Measurements from ENCODE around the gene RHD. TPM values are rescaled to one million over a fixed set of nuclear protein-coding genes. Genes with fewer than 3 reads are reported as not detected.

RHD gene
- total and polyA plus RNA-seq, 4 donors: 0.31 to 85.4 TPM; not detected in 2

- Histone ChIP-seq H3K9me3 (ENCODE audit: control insufficient read depth in 4 of 4, low read length in 3 of 4) (no peaks in the 10 kb centered on the region), H3K4me3 (ENCODE audit: low read depth in 1 of 3, low read length in 3 of 3) (no peak overlapping the region), H3K27ac (ENCODE audit: low read depth in 1 of 2, low read length in 2 of 2) (no peak overlapping the region), H3K9ac (ENCODE audit: low read depth in 1 of 2, low read length in 2 of 2) (no peak overlapping the region), H3K36me3 (ENCODE audit: control insufficient read depth in 4 of 4, insufficient read depth in 3 of 4, low read depth in 1 of 4, low read length in 3 of 4) (peaks cover 13 to 33% (median 31%) of the 10 kb centered on the region in 4 donors), H3K27me3 (ENCODE audit: control insufficient read depth in 4 of 4, insufficient read depth in 4 of 4, low read length in 3 of 4) (no peaks in the 10 kb centered on the region), H3K4me1 (ENCODE audit: control insufficient read depth in 4 of 4, insufficient read depth in 4 of 4, low read length in 3 of 4) (peaks cover 3 to 47% (median 31%) of the 10 kb centered on the region in 4 donors)
- TF ChIP-seq GABPA (IDR thresholded peaks at IDR 0.05 in 1 of 2, conservative IDR thresholded peaks at IDR 0.05 in 1 of 2): no peak
- no peak for TF ChIP-seq MAX (IDR thresholded peaks at IDR 0.05)
- no peak for TF ChIP-seq HNF4A (conservative IDR thresholded peaks at IDR 0.05)
- no peak for TF ChIP-seq JUND (IDR thresholded peaks at IDR 0.05)
- TF ChIP-seq RXRA (IDR thresholded peaks at IDR 0.05): no peak
- TF ChIP-seq CTCF (IDR thresholded peaks at IDR 0.05; ENCODE audit: low read depth, low read length, missing input control): no peak
- no peak for TF ChIP-seq HNF4G (IDR thresholded peaks at IDR 0.05)
- no peak for TF ChIP-seq REST (IDR thresholded peaks at IDR 0.05)
- TF ChIP-seq NR2F2 (IDR thresholded peaks at IDR 0.05): no peak
- TF ChIP-seq YY1 (IDR thresholded peaks at IDR 0.05): no peak
- TF ChIP-seq RAD21 (IDR thresholded peaks at IDR 0.05): no peak
- WGBS: 66% methylated on average over 6 of the region's 6 CpGs
- no peak for DNase-seq (ENCODE audit: low spot score)
These were observed 28.4 kb upstream of the RHD start for GRCh38 chr1:25243907-25244306.

GRCh38 chr1:25245393-25245792 lies 26.9 kb upstream of the RHD start:
- WGBS: 88% methylated on average over 5 of the region's 5 CpGs
- Histone ChIP-seq H3K36me3 (ENCODE audit: control insufficient read depth in 4 of 4, insufficient read depth in 3 of 4, low read depth in 1 of 4, low read length in 3 of 4) (peaks cover 13 to 33% (median 31%) of the 10 kb centered on the region in 4 donors), H3K9ac (ENCODE audit: low read depth in 1 of 2, low read length in 2 of 2) (no peak overlapping the region), H3K9me3 (ENCODE audit: control insufficient read depth in 4 of 4, low read length in 3 of 4) (no peaks in the 10 kb centered on the region), H3K4me3 (ENCODE audit: low read depth in 1 of 3, low read length in 3 of 3) (peak overlapping the region in 1 of 3 donors; percentile 100), H3K27ac (ENCODE audit: low read depth in 1 of 2, low read length in 2 of 2) (no peak overlapping the region), H3K27me3 (ENCODE audit: control insufficient read depth in 4 of 4, insufficient read depth in 4 of 4, low read length in 3 of 4) (no peaks in the 10 kb centered on the region), H3K4me1 (ENCODE audit: control insufficient read depth in 4 of 4, insufficient read depth in 4 of 4, low read length in 3 of 4) (peaks cover 1 to 35% (median 24%) of the 10 kb centered on the region in 4 donors)
- no peak for TF ChIP-seq ATF3 (IDR thresholded peaks at IDR 0.05)
- TF ChIP-seq GABPA (IDR thresholded peaks at IDR 0.05 in 1 of 2, conservative IDR thresholded peaks at IDR 0.05 in 1 of 2): no peak
- TF ChIP-seq JUND (IDR thresholded peaks at IDR 0.05): no peak
- TF ChIP-seq FOXA1 (IDR thresholded peaks at IDR 0.05): no peak
- no peak for TF ChIP-seq HNF4G (IDR thresholded peaks at IDR 0.05)
- TF ChIP-seq RAD21 (IDR thresholded peaks at IDR 0.05): no peak
- no peak for TF ChIP-seq EGR1 (IDR thresholded peaks at IDR 0.05; ENCODE audit: low read depth in 2 of 2)
- no peak for TF ChIP-seq NR2F2 (IDR thresholded peaks at IDR 0.05)
- no peak for TF ChIP-seq FOXA2 (IDR thresholded peaks at IDR 0.05)
- TF ChIP-seq MAX (IDR thresholded peaks at IDR 0.05): no peak
- no peak for TF ChIP-seq YY1 (IDR thresholded peaks at IDR 0.05)
- no peak for TF ChIP-seq ZBTB33 (IDR thresholded peaks at IDR 0.05)
- TF ChIP-seq RXRA (IDR thresholded peaks at IDR 0.05): no peak
- TF ChIP-seq HNF4A (conservative IDR thresholded peaks at IDR 0.05): no peak
- TF ChIP-seq TAF1 (conservative IDR thresholded peaks at IDR 0.05): no peak
- no peak for TF ChIP-seq REST (IDR thresholded peaks at IDR 0.05)
- no peak for DNase-seq (ENCODE audit: low spot score)
